SIG-M5 treated with dmso at 0.1 percent for 504 hours (cell line): Measurements from ENCODE around the gene PRRC2B.

Experiments used
- DNase-seq: peaks from one replicate; lab custom pipeline; 2025; ENCODE audit not compliant: unreplicated experiment; lab: John Stamatoyannopoulos, UW

Gene PRRC2B

DNA sequence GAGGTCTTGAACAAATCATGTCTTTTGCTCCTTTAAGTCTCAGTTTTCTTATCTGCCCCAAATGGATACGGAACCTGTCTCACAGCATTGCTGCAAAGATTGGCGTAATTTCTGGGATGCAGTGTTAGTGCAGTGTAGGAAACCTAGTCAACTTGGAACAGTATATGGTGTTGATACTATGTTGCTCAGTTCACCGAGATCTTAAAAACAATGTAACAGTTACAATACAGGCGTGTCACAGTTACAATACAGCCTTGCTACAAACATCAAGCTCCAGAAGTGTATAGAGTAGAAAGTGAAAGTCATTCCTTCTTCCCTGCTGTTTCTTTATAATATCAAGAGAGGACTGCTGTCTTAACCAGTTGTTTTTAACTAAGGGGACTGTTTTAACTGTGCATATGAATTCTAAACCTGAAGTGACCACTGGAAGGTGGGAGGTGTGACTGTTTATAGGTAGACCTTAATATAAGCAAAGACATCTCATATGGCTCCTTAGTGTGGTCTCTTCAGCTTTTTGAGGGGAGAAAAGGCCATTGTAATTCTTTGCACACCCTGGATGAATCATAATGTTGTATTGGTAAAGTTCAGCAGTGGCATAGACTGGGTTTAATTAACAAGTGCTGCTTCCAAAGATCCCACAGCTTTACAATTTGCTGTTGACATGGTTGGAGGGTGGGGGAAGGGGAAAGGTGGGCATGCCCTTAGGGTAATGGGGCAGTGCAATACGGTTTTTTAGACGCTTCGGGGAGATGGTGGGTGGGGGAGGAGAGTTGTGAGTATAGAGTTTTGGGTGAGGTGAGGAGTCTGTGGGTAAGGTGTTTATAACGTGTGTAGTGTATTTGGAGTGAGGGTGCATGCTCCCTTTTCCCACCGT lies 12.9 kb downstream of the PRRC2B start:
- DNase-seq: no peak

GRCh38 chr9:131407717-131408195 lies 13.9 kb downstream of the PRRC2B start:
- no peak for DNase-seq

DNA sequence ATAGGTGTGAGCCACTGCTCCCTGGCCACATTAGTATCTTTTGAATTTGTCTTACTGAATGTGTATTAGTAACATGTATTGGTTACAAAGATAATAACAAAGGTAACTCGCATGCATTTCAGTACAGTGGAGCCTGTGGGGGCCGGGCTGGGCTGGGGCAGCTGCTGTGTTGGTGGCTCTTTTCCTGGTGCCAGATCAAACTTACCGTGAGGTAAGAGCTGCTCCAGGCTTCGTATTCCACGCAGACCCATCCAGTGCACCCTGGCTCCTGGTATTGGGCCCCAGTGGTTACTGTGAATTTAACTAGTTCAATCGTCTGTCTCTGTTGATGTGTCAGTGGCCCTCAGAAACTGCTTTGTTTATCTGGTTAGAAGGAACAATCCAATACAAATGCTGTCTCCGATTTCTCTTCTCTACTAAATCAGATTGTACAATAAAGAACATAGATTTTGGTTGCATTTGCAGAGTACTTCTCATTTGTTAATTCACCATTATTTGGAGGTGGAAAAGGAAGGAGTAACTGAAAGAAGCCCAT lies 15.6 kb downstream of the PRRC2B start:
- DNase-seq: no peak

- DNase-seq: peak; percentile 87
Measured at GRCh38 chr9:131410044-131410491, 16.2 kb downstream of the PRRC2B start.

GRCh38 chr9:131411719-131412681 lies 18.1 kb downstream of the PRRC2B start:
- no peak for DNase-seq

DNA sequence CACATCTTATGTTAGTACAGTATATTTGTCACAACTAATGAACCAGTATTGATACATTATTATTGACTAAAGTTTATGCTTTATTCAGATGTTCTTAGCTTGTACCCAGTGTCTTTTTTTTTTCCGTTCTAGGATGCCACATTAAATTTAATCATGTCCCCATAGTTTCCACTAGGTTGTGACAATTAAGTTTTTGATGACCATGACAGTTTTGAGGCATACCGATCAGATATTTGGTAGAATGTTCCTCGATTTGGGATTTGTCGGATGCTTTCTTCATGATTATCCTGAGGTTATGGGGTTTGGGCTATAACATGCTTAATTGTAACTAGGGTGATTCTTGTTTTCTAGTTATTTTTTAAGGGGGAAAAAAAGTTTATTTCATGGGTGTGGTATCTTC lies 22.6 kb downstream of the PRRC2B start:
- DNase-seq: no peak

DNA sequence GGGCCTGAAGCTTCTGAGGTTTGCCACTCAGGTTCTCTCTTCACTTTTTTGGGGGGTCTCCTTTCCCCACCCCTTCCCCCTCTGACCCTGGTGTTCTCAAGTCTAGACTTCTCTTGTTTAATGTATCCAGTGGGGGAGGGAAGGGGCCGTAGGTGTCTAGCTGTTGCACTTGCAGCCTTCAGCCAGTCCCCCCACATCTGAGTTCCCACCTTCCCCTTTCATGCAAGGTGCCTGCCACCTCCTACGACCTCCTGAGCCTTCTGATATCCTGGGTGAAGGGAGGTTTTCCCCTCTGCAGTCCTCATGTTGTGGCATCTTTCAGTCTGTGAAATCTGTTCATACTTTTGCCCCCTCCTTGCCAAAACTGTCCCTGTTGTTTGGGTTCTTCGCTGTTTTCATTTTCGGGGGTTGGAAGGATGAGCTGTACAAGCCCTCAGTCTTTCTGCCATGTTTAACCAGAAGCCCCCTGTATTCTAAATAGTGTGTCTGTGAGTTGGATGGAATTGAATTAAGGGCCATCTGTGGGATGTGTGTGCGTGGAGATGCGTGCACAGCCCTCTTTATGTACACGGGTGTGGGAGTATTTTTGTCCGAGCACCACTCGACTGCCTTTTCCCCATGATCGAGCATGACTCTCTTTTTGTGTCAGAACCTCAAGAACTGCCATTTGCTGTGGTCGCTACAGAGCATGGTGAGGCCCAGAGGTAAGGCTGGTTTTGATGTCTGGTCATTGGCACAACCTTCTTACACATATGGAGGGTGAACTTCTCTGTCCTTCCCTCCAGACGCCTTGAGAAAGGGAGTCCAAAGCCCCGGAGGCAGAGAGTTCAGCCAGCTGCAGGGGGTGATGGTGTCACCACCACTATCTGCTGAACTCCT lies 23.6 kb downstream of the PRRC2B start:
- no peak for DNase-seq

GRCh38 chr9:131418143-131419025 lies 24.5 kb downstream of the PRRC2B start:
- DNase-seq: no peak

- DNase-seq: no peak
Measured at GRCh38 chr9:131419026-131419614, 25.2 kb downstream of the PRRC2B start.

DNA sequence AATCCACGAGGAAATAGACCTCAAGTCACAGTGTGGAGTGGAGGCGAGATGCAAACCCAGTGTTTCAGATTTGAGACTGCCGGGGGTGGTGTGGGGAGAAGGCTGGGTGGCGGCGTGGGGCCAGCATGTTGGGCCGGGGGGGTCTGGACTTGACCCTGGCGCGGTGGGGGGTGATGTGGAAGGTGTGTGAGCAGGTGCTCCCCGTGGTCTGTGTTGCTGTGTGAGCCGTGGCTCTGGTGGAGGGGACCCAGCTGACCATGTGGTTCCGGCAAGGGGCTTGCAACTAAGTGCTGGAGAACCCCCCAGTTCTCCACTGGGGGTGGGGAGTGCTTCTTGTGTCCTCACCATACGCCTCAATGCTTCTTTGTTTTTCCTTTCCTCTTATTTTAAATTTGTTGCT lies 25.8 kb downstream of the PRRC2B start:
- DNase-seq: no peak

DNA sequence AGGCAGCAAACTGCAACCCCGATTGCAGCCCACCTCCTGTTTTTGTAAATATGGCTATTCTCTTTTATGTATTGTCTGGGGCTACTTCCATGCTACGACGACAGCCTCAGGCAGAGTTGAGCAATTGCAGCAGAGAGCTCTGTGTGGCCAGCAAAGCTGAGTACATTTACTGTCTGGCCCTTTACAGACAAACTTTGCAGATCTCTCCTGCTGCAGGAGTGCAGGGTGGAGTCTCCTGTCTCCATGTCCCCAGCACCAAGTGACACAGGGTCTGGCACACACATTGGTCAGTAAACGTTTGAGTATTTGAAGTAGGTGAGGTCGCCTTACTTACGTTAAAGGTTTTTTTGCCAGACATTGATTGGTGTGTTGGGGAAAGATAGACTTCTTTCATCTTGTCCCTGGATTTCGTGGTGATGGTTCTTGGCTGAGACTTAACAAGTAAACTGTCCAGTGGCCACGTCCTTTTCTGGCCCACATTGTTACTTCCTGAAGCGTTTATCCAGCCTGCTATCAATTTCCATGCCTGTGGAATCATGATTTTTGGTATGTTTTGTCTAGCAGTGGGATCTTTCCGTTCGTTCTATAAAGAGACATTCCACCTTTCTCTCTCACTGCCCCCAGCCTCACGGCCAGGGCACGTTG lies 27.2 kb downstream of the PRRC2B start:
- peak; percentile 59 for DNase-seq

GRCh38 chr9:131421691-131422090 lies 27.8 kb downstream of the PRRC2B start:
- no peak for DNase-seq

DNA sequence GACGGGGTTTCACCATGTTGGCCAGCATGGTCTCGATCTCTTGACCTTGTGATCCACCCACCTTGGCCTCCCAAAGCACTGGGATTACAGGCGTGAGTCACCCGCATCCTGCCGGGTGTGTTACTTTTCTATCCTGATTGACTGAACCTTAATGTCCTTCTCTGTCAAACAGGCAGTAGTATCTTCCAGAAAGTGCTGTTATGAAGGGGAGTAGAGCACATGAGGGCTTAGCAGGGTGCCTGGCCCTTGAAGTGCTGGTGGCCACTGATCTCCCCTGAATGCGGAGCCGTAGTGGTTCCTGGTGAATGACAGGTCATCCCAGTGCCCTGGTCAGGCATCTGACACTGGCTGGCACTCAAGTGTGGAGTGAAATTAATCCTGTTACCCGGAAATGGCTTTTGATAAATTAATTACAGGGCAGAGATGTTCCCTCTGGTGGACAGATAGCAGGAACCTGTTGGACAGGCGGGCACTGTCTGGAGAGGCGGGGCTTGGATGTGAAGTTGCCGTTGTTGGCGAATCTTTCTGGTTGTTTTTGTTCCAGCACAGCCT lies 28.4 kb downstream of the PRRC2B start:
- DNase-seq: no peak

- DNase-seq: no peak
Measured at GRCh38 chr9:131423171-131423581, 29.3 kb downstream of the PRRC2B start.

- no peak for DNase-seq
Measured at GRCh38 chr9:131426545-131426944, 32.7 kb downstream of the PRRC2B start.

- no peak for DNase-seq
Measured at GRCh38 chr9:131429121-131430012, 35.5 kb downstream of the PRRC2B start.

GRCh38 chr9:131432050-131432449 lies 38.2 kb downstream of the PRRC2B start:
- no peak for DNase-seq
